GM18870 (cell line): ENCODE measurements around the gene TBKBP1.

Experiments used
- ATAC-seq: cut with Tn5 transposase; IDR thresholded peaks from one replicate; pipeline ENCODE4 v1.9.1; 2021; ENCODE audit warnings: moderate library complexity; ENCODE audit not compliant: unreplicated experiment

The TBKBP1 gene

GRCh38 chr17:47697906-47698711 is 4.1 kb downstream of the TBKBP1 start:
- ATAC-seq = no peak

- ATAC-seq = no peak
Measured at GRCh38 chr17:47698749-47699535, 5.0 kb downstream of the TBKBP1 start.

GRCh38 chr17:47699536-47699840 is 5.5 kb downstream of the TBKBP1 start:
- ATAC-seq = no peak

- ATAC-seq = no peak
Measured at GRCh38 chr17:47700471-47701449, 6.8 kb downstream of the TBKBP1 start.

GRCh38 chr17:47701608-47702007 is 7.6 kb downstream of the TBKBP1 start:
- ATAC-seq = no peak

GRCh38 chr17:47702391-47702995 is 8.5 kb downstream of the TBKBP1 start:
- ATAC-seq = no peak

- ATAC-seq = no peak
Measured at GRCh38 chr17:47703191-47703591, 9.2 kb downstream of the TBKBP1 start.

- ATAC-seq = no peak
Measured at GRCh38 chr17:47703671-47704070, 9.7 kb downstream of the TBKBP1 start.

GRCh38 chr17:47704116-47704515 is 10.2 kb downstream of the TBKBP1 start:
- no peak for ATAC-seq

- ATAC-seq = no peak
Measured at GRCh38 chr17:47704736-47705135, 10.8 kb downstream of the TBKBP1 start.

- no peak for ATAC-seq
Measured at GRCh38 chr17:47705536-47706530, 11.9 kb downstream of the TBKBP1 start.

- no peak for ATAC-seq
Measured at GRCh38 chr17:47707056-47707804, 13.3 kb downstream of the TBKBP1 start.

GRCh38 chr17:47707884-47708283 is 13.9 kb downstream of the TBKBP1 start:
- no peak for ATAC-seq

- ATAC-seq = no peak
Measured at GRCh38 chr17:47708312-47708863, 14.4 kb downstream of the TBKBP1 start.

GRCh38 chr17:47708864-47709541 is 15.0 kb downstream of the TBKBP1 start:
- ATAC-seq = no peak

- ATAC-seq = no peak
Measured at GRCh38 chr17:47709594-47709993, 15.6 kb downstream of the TBKBP1 start.

- no peak for ATAC-seq
Measured at GRCh38 chr17:47711366-47712099, 17.6 kb downstream of the TBKBP1 start.
